Measurements from ENCODE around the gene FBXW11. TPM values are rescaled to one million over a fixed set of nuclear protein-coding genes. Genes with fewer than 3 reads are reported as not detected.

Gene FBXW11
- total RNA-seq, 1 donor from 2014 or later: 53.3 TPM

Other genes with a start within 250 kb of the FBXW11 start
- gene SMIM23, start 220.8 kb downstream of the FBXW11 start, total RNA-seq: not detected in 2 replicates
- gene STK10, start 181.6 kb upstream of the FBXW11 start, total RNA-seq: 87.9 and 91.1 TPM in 2 replicates
- not detected in 2 replicates for gene EFCAB9, start 187.5 kb upstream of the FBXW11 start, total RNA-seq